ENCODE results near the gene ADORA1.
A peak's percentile ranks its signal among the peaks of the same experiment; 100 is the strongest.

ADORA1 gene

DNA sequence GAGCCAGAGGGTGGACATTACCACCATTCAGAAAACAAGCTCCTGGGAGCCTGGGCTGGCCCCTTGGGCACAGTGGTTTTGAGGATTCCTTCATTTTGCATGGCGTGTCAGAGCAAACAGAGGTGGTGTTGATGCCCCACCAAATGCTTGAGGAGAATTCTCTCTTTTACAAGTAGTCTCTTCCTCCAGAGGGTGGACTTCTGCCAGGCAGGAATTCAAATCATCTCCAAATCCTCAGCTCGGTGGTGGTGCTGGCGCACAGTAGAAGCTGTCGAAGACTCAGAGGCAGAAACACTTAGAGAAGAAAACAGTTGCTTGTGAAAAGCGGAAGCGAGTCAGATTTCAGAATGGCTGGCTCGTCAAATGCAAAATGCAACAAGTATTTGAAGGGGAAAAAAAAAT is 62.4 kb downstream of the ADORA1 start:
- TF ChIP-seq, protein P1, sequence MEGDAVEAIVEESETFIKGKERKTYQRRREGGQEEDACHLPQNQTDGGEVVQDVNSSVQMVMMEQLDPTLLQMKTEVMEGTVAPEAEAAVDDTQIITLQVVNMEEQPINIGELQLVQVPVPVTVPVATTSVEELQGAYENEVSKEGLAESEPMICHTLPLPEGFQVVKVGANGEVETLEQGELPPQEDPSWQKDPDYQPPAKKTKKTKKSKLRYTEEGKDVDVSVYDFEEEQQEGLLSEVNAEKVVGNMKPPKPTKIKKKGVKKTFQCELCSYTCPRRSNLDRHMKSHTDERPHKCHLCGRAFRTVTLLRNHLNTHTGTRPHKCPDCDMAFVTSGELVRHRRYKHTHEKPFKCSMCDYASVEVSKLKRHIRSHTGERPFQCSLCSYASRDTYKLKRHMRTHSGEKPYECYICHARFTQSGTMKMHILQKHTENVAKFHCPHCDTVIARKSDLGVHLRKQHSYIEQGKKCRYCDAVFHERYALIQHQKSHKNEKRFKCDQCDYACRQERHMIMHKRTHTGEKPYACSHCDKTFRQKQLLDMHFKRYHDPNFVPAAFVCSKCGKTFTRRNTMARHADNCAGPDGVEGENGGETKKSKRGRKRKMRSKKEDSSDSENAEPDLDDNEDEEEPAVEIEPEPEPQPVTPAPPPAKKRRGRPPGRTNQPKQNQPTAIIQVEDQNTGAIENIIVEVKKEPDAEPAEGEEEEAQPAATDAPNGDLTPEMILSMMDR (IDR thresholded peaks at IDR 0.05; ENCODE audit: low read depth, low read length) = no peak
- DNase-seq (ENCODE audit: low read depth in 2 of 2) = peak in 1 of 2 donors; percentile 68
- H3K4me3 ChIP-seq (replicated peaks in 1 of 2; ENCODE audit: low read depth in 2 of 2, low read length in 2 of 2) = no peak overlapping the region

DNA sequence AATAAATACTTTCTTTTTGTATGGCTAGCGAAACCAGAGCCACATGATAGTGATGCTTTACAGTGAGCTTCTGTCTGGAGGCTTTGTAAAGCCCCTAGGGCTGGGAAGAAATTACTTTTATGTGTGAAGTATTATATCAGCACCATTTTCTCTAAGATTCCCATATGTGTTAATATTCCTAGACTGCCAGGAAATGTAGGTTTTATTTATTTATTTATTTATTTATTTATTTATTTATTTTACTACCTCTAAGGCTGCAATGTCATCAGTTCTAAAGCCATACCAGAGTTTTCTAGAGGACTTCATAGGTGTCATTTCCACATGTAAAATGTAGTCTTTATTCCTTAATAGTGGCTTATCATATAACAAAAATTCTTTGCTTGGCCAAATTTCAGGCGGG is 63.4 kb downstream of the ADORA1 start:
- H3K4me3 ChIP-seq (replicated peaks in 1 of 2; ENCODE audit: low read depth in 2 of 2, low read length in 2 of 2) = no peak overlapping the region
- TF ChIP-seq, protein P1 (IDR thresholded peaks at IDR 0.05; ENCODE audit: low read depth, low read length) = no peak
- no peak for DNase-seq (ENCODE audit: low read depth in 2 of 2)

DNA sequence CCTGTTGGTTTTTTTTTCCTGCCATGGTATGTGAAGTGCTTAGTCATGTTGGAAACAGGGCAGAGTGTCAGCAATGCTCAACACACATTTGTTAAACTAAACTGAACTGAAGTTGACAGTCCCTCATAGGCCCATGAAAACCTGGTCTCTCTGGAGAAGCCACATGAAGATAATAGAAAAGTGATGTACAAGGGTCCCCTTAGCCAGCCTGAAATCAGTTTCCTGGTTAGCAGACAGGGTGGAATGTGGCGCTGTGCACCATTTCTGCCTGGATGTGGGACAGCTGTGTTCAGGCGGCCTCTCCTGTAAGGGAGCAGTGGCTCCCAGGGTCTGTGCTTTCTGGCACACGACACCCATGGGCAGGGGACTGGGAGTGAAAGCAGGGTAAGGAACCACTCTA is 68.8 kb downstream of the ADORA1 start:
- TF ChIP-seq, protein P1 (IDR thresholded peaks at IDR 0.05; ENCODE audit: low read depth, low read length) = peak; percentile 1
- no peak overlapping the region for H3K4me3 ChIP-seq (replicated peaks in 1 of 2; ENCODE audit: low read depth in 2 of 2, low read length in 2 of 2)
- DNase-seq (ENCODE audit: low read depth in 2 of 2) = no peak

DNA sequence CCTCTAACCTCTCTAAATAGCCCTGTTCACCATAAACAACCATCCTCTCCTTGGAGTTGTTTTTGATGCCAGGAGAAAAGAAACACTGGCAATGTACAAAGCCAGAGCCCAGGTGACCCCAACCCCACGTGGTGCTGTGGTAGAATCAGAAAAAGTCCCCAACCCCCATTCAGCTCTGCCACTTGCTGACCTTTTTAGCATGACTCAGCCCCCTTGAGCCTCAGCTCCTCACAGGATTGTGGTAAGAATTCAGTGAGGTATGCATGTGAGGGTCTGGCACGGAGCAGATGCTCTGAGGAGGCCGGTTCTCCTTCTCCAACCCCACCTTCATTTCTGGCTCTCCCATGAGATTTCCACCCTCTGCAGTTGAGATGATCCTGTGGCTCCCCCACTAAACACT is 70.1 kb downstream of the ADORA1 start:
- TF ChIP-seq, protein P1 (IDR thresholded peaks at IDR 0.05; ENCODE audit: low read depth, low read length) = no peak
- DNase-seq (ENCODE audit: low read depth in 2 of 2) = peak; percentile 62 to 90
- H3K4me3 ChIP-seq (replicated peaks in 1 of 2; ENCODE audit: low read depth in 2 of 2, low read length in 2 of 2) = no peak overlapping the region

DNA sequence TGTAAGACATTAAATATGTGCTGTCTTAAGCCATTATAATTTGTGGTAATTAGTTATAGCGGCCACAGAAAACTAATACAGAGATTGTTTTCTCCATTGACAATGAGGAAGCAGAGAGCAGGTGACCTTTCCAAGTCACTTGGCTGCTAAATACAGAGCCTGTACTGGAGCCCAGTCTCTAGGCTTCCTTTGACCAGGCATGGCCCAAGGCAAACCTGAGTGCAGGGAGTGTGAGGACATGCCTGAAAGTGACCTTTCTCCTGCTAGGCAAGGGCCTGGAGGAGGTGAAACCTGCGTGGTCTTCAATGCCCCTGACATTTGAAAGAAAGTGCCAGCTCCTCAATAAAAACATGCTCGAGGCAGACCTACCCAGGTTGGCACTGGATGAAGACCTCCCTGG is 71.5 kb downstream of the ADORA1 start:
- TF ChIP-seq, protein P1 (IDR thresholded peaks at IDR 0.05; ENCODE audit: low read depth, low read length) = no peak
- no peak for DNase-seq (ENCODE audit: low read depth in 2 of 2)
- H3K4me3 ChIP-seq (replicated peaks in 1 of 2; ENCODE audit: low read depth in 2 of 2, low read length in 2 of 2) = no peak overlapping the region

DNA sequence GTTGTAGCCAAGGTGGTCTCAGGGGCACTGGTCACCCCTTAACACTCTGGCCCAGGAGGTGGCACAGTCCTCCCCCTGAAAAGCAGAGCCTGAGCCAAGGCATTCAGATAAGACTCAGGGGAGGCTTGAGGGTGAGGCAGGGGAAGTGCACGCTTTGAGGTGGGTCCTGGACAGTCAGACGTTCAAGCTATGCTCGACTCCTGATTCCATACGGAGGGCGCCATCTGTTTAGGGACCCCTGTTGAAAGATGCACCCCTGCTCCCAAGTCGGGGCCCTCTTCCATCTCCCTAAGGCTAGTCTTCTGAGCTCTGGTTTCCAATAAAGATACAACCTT is 71.9 kb downstream of the ADORA1 start:
- no peak for DNase-seq (ENCODE audit: low read depth in 2 of 2)
- TF ChIP-seq, protein P1 (IDR thresholded peaks at IDR 0.05; ENCODE audit: low read depth, low read length) = no peak
- H3K4me3 ChIP-seq (replicated peaks in 1 of 2; ENCODE audit: low read depth in 2 of 2, low read length in 2 of 2) = no peak overlapping the region

DNA sequence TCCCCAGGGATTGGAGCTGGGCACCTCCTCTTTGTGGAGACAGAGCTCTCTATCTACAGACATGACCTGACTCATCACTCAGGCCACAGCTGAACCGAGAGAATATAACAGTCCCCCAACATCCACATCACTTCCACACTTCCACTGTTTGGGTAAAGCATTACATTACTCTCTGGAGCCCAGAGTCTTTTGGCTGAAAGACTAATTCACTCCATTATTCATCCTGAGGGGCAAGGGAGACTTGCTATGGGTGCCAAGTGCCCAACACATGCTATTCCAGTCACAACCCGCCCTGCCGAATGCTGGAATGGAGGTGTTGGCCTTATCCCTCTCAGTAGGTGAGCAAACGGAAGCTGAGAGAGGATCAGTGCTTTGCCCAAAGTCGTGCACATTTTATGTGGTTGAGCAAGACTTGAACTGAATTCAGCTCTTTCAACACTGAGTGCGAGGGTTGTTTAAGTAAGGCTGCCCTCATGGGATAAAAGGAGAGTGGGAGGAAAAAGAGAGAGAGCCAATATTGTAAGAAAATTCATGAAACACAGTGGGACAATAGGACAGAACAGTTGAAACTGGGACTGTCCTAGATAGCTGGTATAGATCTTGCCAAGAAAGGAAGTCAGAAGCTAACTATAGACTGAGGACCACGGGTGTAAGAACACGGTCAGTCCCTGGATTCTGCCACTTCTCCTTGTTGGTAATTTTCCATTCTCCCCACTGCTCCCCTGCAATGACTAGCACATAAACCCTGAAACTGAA is 72.5 kb downstream of the ADORA1 start:
- peak; percentile 82 to 97 for DNase-seq (ENCODE audit: low read depth in 2 of 2)
- H3K4me3 ChIP-seq (replicated peaks in 1 of 2; ENCODE audit: low read depth in 2 of 2, low read length in 2 of 2) = no peak overlapping the region
- TF ChIP-seq, protein P1 (IDR thresholded peaks at IDR 0.05; ENCODE audit: low read depth, low read length) = no peak

All from cardiac fibroblast (primary cell).